RWPE1 (cell line): ENCODE measurements around the gene SP100.

Source experiments
- CTCF ChIA-PET: fragments of 350-600 bp; sonication (Branson Sonifier 250); formaldehyde crosslinking; extraction: SDS; loops from one replicate; lab custom pipeline; 2021; lab: Yijun Ruan, JAX
- POLR2A ChIA-PET: fragments of 400-600 bp; formaldehyde crosslinking; extraction: SDS; loops from one replicate; lab custom pipeline; 2020; ENCODE audit warnings: antibody characterized with exemption; ENCODE audit not compliant: low non-redundant PET; lab: Yijun Ruan, JAX
- DNase-seq: peaks from one replicate; pipeline ENCODE4 v3.0.0; 2012; ENCODE audit warnings: low spot score
- H3K27ac ChIP-seq: fragments of 450-650 bp; 2 replicates; pipeline ENCODE4 v1.5.1; 2017
- CTCF ChIP-seq: fragments of 450-650 bp; conservative IDR thresholded peaks from 2 replicates; pipeline ENCODE4 v1.5.1; 2017; ENCODE audit warnings: low read depth, mild to moderate bottlenecking

The SP100 gene

GRCh38 chr2:230453006-230453405 lies 37.0 kb downstream of the SP100 start:
- no peak for TF ChIP-seq CTCF
- DNase-seq: no peak
- no peak overlapping the region for H3K27ac ChIP-seq
- POLR2A ChIA-PET: no interaction called here
- CTCF ChIA-PET: no interaction called here

GRCh38 chr2:230455005-230455684 lies 39.1 kb downstream of the SP100 start:
- CTCF ChIA-PET: no interaction called here
- TF ChIP-seq CTCF: no peak
- POLR2A ChIA-PET: no interaction called here
- no peak overlapping the region for H3K27ac ChIP-seq
- DNase-seq: no peak

- H3K27ac ChIP-seq: no peak overlapping the region
- DNase-seq: no peak
- ChIA-PET CTCF (interaction anchor here (0.6 kb wide), 1 partner anchor 521 kb away, joined by 3 read pairs; no protein-coding TSS in a partner anchor), POLR2A (no interaction called here)
- TF ChIP-seq CTCF: no peak
Observed at GRCh38 chr2:230457073-230457768, 41.2 kb downstream of the SP100 start.

GRCh38 chr2:230457793-230458192 lies 41.8 kb downstream of the SP100 start:
- no peak for TF ChIP-seq CTCF

GRCh38 chr2:230459216-230459615 lies 43.2 kb downstream of the SP100 start:
- TF ChIP-seq CTCF: no peak
- no peak overlapping the region for H3K27ac ChIP-seq
- ChIA-PET POLR2A (no interaction called here), CTCF (interaction anchor here (0.6 kb wide), 1 partner anchor 383 kb away, joined by 3 read pairs; no protein-coding TSS in a partner anchor)
- no peak for DNase-seq

More at GRCh38 chr2:230457793-230458192, 41.8 kb downstream of the SP100 start:
- H3K27ac ChIP-seq: no peak overlapping the region
- POLR2A ChIA-PET: no interaction called here
- CTCF ChIA-PET: no interaction called here
- no peak for DNase-seq

GRCh38 chr2:230471074-230471473 lies 55.1 kb downstream of the SP100 start:
- POLR2A ChIA-PET: interaction anchor here (0.5 to 0.6 kb wide), 2 partner anchors 94 to 195 kb away, joined by 3 to 5 read pairs; no protein-coding TSS in a partner anchor
- no peak for TF ChIP-seq CTCF
- no peak for DNase-seq
- H3K27ac ChIP-seq: no peak overlapping the region
- CTCF ChIA-PET: interaction anchor here (0.6 to 0.8 kb wide), 2 partner anchors 250 to 299 kb away, joined by 3 to 4 read pairs; no protein-coding TSS in a partner anchor
